ENCODE data around the gene CDH4. TPM values are rescaled to one million over a fixed set of nuclear protein-coding genes. Genes with fewer than 3 reads are reported as not detected.

The CDH4 gene
- total RNA-seq, 1 donor from 2014 or later = 12.1 TPM

DNA sequence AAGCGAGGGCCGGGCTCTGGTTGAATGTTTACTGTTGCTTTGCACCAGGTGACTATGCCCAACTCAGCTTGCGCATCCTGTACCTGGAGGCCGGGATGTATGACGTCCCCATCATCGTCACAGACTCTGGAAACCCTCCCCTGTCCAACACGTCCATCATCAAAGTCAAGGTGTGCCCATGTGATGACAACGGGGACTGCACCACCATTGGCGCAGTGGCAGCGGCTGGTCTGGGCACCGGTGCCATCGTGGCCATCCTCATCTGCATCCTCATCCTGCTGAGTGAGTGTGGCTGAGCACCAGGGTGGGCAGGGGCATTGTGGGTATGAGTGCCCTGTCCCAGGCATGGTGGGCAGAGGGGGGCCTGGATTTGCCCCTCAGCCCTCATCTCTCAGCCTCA lies 677.5 kb downstream of the CDH4 start:
- DNase-seq (ENCODE audit: low read depth) = no peak
- no peaks in the 10 kb centered on the region for H3K27me3 ChIP-seq (ENCODE audit: control insufficient read depth, insufficient read depth, low read length)
- FAIRE-seq = no peak
- TF ChIP-seq, protein P1, sequence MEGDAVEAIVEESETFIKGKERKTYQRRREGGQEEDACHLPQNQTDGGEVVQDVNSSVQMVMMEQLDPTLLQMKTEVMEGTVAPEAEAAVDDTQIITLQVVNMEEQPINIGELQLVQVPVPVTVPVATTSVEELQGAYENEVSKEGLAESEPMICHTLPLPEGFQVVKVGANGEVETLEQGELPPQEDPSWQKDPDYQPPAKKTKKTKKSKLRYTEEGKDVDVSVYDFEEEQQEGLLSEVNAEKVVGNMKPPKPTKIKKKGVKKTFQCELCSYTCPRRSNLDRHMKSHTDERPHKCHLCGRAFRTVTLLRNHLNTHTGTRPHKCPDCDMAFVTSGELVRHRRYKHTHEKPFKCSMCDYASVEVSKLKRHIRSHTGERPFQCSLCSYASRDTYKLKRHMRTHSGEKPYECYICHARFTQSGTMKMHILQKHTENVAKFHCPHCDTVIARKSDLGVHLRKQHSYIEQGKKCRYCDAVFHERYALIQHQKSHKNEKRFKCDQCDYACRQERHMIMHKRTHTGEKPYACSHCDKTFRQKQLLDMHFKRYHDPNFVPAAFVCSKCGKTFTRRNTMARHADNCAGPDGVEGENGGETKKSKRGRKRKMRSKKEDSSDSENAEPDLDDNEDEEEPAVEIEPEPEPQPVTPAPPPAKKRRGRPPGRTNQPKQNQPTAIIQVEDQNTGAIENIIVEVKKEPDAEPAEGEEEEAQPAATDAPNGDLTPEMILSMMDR (IDR thresholded peaks at IDR 0.05; ENCODE audit: insufficient read depth, low read length, severe bottlenecking) = no peak
- H3K36me3 ChIP-seq (ENCODE audit: control insufficient read depth, insufficient read depth, low read length) = no peaks in the 10 kb centered on the region
- H3K4me3 ChIP-seq (ENCODE audit: low read depth, low read length) = no peak overlapping the region

DNA sequence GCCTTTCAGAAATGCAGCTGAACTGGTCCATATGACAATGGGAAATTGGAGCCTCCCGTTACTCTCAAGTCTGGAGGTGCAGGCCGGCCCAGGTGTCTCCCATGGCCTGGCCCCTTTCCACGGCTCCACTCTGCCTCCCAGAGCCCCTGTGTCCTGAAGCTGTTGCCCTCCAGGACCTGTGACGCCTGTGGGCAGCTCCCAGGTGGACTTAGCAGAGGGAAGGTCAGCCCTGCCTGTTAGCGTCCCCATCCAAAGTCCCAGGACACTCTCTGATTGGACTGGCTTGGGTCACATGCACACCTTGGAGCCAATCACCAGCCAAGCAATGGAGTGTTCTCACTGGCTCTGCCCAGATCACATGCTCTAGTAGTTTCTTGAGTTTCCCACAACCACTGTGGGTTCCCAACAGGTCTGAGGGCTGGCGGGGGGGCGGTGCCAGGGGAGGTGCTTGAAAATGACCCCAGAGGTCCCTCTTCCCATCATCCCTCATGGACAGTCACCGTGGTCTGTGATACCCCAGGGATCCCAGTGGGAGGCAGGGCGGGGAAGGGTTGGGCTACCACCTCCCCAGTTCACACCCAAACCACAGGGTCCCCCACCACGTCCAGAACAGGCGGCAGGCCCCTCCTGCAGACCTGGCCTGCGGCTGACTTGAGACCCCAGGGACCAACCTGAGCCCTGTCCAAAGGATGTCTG lies 678.1 kb downstream of the CDH4 start:
- Histone ChIP-seq H3K36me3 (ENCODE audit: control insufficient read depth, insufficient read depth, low read length) (no peaks in the 10 kb centered on the region), H3K27me3 (ENCODE audit: control insufficient read depth, insufficient read depth, low read length) (no peaks in the 10 kb centered on the region), H3K4me3 (ENCODE audit: low read depth, low read length) (no peak overlapping the region)
- TF ChIP-seq, protein P1 (IDR thresholded peaks at IDR 0.05; ENCODE audit: insufficient read depth, low read length, severe bottlenecking) = no peak
- FAIRE-seq = no peak
- no peak for DNase-seq (ENCODE audit: low read depth)

DNA sequence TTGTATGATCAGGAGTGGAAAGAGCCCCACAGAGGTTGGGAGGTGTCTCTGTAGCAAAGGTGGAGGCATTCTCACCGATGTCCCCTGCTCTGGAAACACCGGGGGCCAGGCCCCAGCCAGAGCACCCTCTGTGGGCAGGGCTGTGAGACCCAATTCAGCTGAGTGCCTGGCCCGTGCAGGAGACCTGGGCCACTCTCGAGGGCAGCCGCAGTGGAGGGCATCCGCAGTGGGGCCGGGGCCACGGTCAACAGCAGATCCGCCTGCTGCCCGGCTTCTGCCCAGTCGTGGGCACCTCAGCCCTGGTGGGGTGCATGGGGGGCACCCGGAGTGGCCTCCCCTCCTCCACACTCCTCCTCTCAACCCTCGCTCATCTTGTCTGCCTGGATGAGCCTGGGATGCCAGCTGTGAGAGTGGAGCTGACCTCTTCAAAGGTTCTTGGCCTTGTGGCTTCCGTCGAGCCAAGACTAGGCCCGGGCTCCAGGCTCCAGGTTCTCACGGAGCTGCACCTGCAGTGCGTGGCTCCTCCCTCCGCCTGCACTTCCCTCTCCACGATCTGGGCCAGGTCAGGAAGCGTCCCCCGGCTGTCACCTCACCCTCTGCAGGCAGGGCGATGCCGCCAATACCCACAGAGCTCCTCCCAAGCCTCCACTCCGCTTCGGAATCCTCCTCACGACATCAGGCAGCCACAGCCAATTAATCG lies 678.9 kb downstream of the CDH4 start:
- Histone ChIP-seq H3K4me3 (ENCODE audit: low read depth, low read length) (no peak overlapping the region), H3K27me3 (ENCODE audit: control insufficient read depth, insufficient read depth, low read length) (no peaks in the 10 kb centered on the region), H3K36me3 (ENCODE audit: control insufficient read depth, insufficient read depth, low read length) (no peaks in the 10 kb centered on the region)
- DNase-seq (ENCODE audit: low read depth) (no peak), FAIRE-seq (no peak)
- TF ChIP-seq, protein P1 (IDR thresholded peaks at IDR 0.05; ENCODE audit: insufficient read depth, low read length, severe bottlenecking) = no peak

DNA sequence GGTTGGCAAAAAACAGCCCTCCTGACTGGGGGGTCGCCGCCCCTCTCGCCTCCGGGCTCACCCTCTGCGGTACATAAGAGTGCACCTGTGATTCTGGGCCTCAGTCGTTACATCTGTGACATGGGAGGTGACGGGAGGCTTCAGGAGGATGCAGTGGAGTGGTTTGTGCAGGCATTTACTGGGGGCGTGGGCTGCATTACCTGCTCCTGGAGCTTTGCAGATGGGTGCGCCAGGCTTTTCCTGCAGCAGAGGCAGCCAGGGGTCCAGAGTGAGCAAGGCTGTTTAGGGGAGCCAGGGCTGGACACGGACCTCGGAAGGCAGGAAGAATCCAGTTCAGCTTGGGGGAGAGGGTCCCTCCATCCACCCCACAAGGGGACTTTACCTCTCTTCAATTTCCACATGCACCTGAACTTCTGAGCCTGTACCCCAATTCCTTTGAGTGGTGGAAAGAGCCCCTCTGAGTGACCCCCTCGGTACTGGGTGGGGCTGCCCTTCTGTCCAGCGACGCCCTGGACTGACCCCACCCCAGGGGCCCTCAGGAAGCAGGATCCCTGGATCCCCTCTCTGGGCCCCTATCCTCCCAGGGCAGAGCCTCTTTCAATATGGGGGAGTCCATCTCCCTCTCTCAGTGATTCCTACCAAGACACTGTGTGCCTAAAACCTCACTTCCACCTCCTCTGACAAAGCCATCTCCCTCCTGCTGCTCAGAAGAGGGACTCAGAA lies 679.6 kb downstream of the CDH4 start:
- H3K27me3 ChIP-seq (ENCODE audit: control insufficient read depth, insufficient read depth, low read length) = no peaks in the 10 kb centered on the region
- no peak for DNase-seq (ENCODE audit: low read depth)

DNA sequence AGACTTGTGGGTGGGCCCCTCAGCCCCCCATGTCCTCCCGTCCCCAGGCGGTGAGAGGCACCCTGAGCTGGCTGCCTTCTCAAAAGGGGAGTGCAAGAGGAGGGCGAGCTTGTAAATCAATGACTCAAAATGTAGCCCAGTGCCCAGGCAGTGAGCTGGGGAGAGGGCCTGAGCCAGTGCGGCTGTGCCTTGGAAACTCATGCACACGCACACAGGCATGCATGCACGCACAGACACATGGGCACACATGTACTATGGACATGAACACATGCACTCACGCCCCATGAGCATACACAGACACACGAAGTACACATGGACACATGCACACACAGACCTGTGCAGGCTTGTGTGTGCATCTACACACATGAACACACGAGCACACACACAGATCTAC lies 680.1 kb downstream of the CDH4 start:
- peak; percentile 87 for FAIRE-seq
- no peak for DNase-seq (ENCODE audit: low read depth)
- no peaks in the 10 kb centered on the region for H3K36me3 ChIP-seq (ENCODE audit: control insufficient read depth, insufficient read depth, low read length)
- no peak overlapping the region for H3K4me3 ChIP-seq (ENCODE audit: low read depth, low read length)
- TF ChIP-seq, protein P1 (IDR thresholded peaks at IDR 0.05; ENCODE audit: insufficient read depth, low read length, severe bottlenecking) = no peak
- no peaks in the 10 kb centered on the region for H3K27me3 ChIP-seq (ENCODE audit: control insufficient read depth, insufficient read depth, low read length)

More for the DNA sequence above, 679.6 kb downstream of the CDH4 start:
- TF ChIP-seq, protein P1 (IDR thresholded peaks at IDR 0.05; ENCODE audit: insufficient read depth, low read length, severe bottlenecking) = no peak
- no peak overlapping the region for H3K4me3 ChIP-seq (ENCODE audit: low read depth, low read length)
- H3K36me3 ChIP-seq (ENCODE audit: control insufficient read depth, insufficient read depth, low read length) = no peaks in the 10 kb centered on the region
- FAIRE-seq = no peak
